Stimulated activated CD4-positive, alpha-beta T cell treated with anti-CD3 and anti-CD28 coated beads, Interleukin-4, amount 100 ng/mL, for 48 hours (primary cell): Measurements from ENCODE around the gene DCANP1.

Experiments used
- DNase-seq, 2 donors: peaks; one replicate each; pipeline ENCODE4 v3.0.0-alpha.2; 2020; ENCODE audit warnings: low read depth in 2 of 2

DCANP1 gene

GRCh38 chr5:135423146-135423845 is 23.9 kb downstream of the DCANP1 start:
- DNase-seq, result no peak

- no peak for DNase-seq
These were observed 24.7 kb downstream of the DCANP1 start for GRCh38 chr5:135422419-135422818.

GRCh38 chr5:135417083-135417482 is 30.1 kb downstream of the DCANP1 start:
- DNase-seq, result no peak

- DNase-seq, result no peak
These were observed 42.1 kb downstream of the DCANP1 start for GRCh38 chr5:135405082-135405481.

- no peak for DNase-seq
These were observed 45.1 kb downstream of the DCANP1 start for GRCh38 chr5:135402031-135402430.

- DNase-seq, result no peak
These were observed 46.3 kb downstream of the DCANP1 start for GRCh38 chr5:135400866-135401265.

GRCh38 chr5:135399794-135400542 is 47.2 kb downstream of the DCANP1 start:
- no peak for DNase-seq

GRCh38 chr5:135398855-135399793 is 48.0 kb downstream of the DCANP1 start, which contains the start of gene MACROH2A1:
Gene MACROH2A1, minus strand, starts transcription at chr5:135399231. Its CDS starts 10,138 bp downstream, at chr5:135389093.
- peak; percentile 73 to 80 for DNase-seq

GRCh38 chr5:135398160-135398854 is 48.8 kb downstream of the DCANP1 start:
- DNase-seq, result peak; percentile 23 to 36

GRCh38 chr5:135397084-135397483 is 50.1 kb downstream of the DCANP1 start:
- DNase-seq, result no peak

GRCh38 chr5:135396459-135397055 is 50.6 kb downstream of the DCANP1 start:
- no peak for DNase-seq

- DNase-seq, result no peak
These were observed 51.3 kb downstream of the DCANP1 start for GRCh38 chr5:135395866-135396265.

- DNase-seq, result no peak
These were observed 51.7 kb downstream of the DCANP1 start for GRCh38 chr5:135395451-135395850.
